HL-60 (cell line): ENCODE results near the gene SLC29A2.

ENCODE experiments used
- GABPA ChIP-seq: IDR thresholded peaks from 2 replicates; pipeline ENCODE4 v1.6.1; 2012; ENCODE audit warnings: low read depth
- TF ChIP-seq, protein P1 (sequence below): IDR thresholded peaks from one replicate; pipeline ENCODE4 v1.5.1; 2011; ENCODE audit warnings: low read length, control low read depth, inconsistent platforms; ENCODE audit not compliant: insufficient read depth
- TF ChIP-seq, protein P2 (sequence below): IDR thresholded peaks from 2 replicates; pipeline ENCODE4 v1.6.1; 2012; ENCODE audit warnings: low read depth; ENCODE audit not compliant: insufficient replicate concordance

DNA sequence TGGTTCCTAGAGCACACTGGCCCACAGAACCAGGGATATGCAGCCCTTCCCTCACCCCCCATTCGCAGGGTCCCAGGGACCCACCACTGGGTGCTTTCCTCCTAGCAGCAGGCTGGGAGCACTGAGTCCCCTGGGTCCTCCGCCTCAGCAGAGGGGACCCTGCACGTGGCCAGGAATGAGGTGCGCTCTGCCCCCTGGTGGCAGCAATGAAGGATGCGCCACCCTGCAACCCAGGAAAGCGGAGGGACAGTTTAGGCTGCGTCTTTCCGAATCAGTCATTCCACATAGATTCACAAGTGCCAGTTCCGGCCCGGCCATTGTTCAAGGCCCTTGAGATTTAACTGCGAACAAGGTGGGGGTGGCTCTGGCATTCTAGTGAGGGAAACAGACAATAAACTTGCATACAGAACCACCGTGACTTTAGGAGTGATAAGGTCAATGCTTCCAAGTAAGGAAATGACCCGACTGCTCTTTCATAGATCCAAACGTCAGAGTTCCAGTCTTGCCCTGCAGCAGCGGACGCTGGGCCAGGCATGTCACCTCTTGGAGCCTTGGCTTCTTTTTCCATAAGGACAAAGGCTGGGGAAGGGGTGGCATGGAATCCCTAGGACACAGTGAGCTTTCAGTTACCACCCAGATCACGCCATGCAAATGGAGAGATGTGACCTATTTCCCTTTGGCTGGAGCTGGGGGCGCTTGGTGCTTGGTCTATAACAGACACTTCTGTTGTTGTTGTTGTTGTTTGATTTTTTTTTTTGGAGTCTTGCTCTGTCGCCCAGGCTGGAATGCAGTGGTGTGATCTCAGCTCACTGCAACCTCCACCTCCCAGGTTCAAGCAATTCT lies 43.0 kb downstream of the SLC29A2 start:
- TF ChIP-seq, protein P1, sequence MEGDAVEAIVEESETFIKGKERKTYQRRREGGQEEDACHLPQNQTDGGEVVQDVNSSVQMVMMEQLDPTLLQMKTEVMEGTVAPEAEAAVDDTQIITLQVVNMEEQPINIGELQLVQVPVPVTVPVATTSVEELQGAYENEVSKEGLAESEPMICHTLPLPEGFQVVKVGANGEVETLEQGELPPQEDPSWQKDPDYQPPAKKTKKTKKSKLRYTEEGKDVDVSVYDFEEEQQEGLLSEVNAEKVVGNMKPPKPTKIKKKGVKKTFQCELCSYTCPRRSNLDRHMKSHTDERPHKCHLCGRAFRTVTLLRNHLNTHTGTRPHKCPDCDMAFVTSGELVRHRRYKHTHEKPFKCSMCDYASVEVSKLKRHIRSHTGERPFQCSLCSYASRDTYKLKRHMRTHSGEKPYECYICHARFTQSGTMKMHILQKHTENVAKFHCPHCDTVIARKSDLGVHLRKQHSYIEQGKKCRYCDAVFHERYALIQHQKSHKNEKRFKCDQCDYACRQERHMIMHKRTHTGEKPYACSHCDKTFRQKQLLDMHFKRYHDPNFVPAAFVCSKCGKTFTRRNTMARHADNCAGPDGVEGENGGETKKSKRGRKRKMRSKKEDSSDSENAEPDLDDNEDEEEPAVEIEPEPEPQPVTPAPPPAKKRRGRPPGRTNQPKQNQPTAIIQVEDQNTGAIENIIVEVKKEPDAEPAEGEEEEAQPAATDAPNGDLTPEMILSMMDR: peak; percentile 81
- no peak for TF ChIP-seq GABPA
- TF ChIP-seq, protein P2, sequence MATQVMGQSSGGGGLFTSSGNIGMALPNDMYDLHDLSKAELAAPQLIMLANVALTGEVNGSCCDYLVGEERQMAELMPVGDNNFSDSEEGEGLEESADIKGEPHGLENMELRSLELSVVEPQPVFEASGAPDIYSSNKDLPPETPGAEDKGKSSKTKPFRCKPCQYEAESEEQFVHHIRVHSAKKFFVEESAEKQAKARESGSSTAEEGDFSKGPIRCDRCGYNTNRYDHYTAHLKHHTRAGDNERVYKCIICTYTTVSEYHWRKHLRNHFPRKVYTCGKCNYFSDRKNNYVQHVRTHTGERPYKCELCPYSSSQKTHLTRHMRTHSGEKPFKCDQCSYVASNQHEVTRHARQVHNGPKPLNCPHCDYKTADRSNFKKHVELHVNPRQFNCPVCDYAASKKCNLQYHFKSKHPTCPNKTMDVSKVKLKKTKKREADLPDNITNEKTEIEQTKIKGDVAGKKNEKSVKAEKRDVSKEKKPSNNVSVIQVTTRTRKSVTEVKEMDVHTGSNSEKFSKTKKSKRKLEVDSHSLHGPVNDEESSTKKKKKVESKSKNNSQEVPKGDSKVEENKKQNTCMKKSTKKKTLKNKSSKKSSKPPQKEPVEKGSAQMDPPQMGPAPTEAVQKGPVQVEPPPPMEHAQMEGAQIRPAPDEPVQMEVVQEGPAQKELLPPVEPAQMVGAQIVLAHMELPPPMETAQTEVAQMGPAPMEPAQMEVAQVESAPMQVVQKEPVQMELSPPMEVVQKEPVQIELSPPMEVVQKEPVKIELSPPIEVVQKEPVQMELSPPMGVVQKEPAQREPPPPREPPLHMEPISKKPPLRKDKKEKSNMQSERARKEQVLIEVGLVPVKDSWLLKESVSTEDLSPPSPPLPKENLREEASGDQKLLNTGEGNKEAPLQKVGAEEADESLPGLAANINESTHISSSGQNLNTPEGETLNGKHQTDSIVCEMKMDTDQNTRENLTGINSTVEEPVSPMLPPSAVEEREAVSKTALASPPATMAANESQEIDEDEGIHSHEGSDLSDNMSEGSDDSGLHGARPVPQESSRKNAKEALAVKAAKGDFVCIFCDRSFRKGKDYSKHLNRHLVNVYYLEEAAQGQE: no peak
